ENCODE measurements around the gene TMX3. TPM values are rescaled to one million over a fixed set of nuclear protein-coding genes. Genes with fewer than 3 reads are reported as not detected.

Gene TMX3
- total RNA-seq, 1 experiment from 2014 or later = 39.5 TPM

DNA sequence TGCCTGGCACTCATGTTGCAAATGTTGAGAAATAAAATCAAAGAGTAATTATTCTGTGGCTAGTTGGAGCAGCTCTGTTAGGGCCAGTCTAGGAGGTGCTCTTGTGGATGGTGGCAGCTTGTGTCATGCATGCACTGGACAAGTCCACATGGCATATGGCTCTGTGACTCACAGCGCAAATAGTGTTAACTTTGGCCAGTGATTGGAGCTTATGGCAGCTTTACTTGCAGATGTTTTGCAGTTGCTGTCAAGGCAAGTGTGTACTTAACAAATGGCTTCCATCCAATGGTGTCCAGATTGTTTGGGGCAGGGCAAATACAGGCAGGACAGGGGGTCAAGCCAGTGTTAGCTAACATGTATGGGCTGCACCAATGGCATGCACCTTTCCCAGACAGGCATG lies 26.1 kb upstream of the TMX3 start:
- H2BK20ac ChIP-seq (ENCODE audit: low read depth, low read length, poor library complexity, severe bottlenecking) = no peak overlapping the region
- WGBS (ENCODE audit: extremely low coverage, insufficient read length, low lambda C conversion rate) = no CpG with 5 or more reads among the region's 1 CpG

More for the DNA sequence above, 26.1 kb upstream of the TMX3 start:
- no peak overlapping the region for H2BK5ac ChIP-seq (ENCODE audit: insufficient read length, low read length)
- no peak overlapping the region for H2BK15ac ChIP-seq (ENCODE audit: low read depth, low read length)
- H4K8ac ChIP-seq (replicated peaks; ENCODE audit: insufficient read length, low read depth, low read length) = no peak overlapping the region
- H2BK12ac ChIP-seq (ENCODE audit: insufficient read length, low read depth, low read length) = no peak overlapping the region
- Mint-ChIP-seq H3K27ac (no peak overlapping the region; a peak in 1 of 7 replicates), H3K4me3 (no peak overlapping the region), H3K4me1 (no peaks in the 10 kb centered on the region), H3K36me3 (ENCODE audit: insufficient read depth in 1 of 3, low read depth in 3 of 3) (no peaks in the 10 kb centered on the region), H3K9me3 (no peaks in the 10 kb centered on the region), H3K27me3 (ENCODE audit: low read depth) (no peaks in the 10 kb centered on the region)
- no peak overlapping the region for H3T11ph ChIP-seq (ENCODE audit: low read length)
- no peaks in the 10 kb centered on the region for H3K9me3 ChIP-seq (ENCODE audit: control insufficient read depth, low read depth, low read length)
- no peak overlapping the region for H2AK5ac ChIP-seq (ENCODE audit: insufficient read length, low read length)
- no peak overlapping the region for H3K4me2 ChIP-seq (ENCODE audit: insufficient read depth, insufficient read length, low read length)
- no peaks in the 10 kb centered on the region for H3K79me1 ChIP-seq (ENCODE audit: insufficient read depth, low read depth, low read length, poor library complexity, severe bottlenecking)
- TF ChIP-seq, protein P1, sequence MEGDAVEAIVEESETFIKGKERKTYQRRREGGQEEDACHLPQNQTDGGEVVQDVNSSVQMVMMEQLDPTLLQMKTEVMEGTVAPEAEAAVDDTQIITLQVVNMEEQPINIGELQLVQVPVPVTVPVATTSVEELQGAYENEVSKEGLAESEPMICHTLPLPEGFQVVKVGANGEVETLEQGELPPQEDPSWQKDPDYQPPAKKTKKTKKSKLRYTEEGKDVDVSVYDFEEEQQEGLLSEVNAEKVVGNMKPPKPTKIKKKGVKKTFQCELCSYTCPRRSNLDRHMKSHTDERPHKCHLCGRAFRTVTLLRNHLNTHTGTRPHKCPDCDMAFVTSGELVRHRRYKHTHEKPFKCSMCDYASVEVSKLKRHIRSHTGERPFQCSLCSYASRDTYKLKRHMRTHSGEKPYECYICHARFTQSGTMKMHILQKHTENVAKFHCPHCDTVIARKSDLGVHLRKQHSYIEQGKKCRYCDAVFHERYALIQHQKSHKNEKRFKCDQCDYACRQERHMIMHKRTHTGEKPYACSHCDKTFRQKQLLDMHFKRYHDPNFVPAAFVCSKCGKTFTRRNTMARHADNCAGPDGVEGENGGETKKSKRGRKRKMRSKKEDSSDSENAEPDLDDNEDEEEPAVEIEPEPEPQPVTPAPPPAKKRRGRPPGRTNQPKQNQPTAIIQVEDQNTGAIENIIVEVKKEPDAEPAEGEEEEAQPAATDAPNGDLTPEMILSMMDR (conservative IDR thresholded peaks at IDR 0.05) = no peak
- DNase-seq = no peak
- H3K18ac ChIP-seq (ENCODE audit: insufficient read length, low read depth, low read length) = no peak overlapping the region
- H3K27me3 ChIP-seq (ENCODE audit: insufficient read depth, low read length) = no peaks in the 10 kb centered on the region
- no peak overlapping the region for H4K5ac ChIP-seq (ENCODE audit: insufficient read length, low read depth, low read length)
- H4K20me1 ChIP-seq (ENCODE audit: control insufficient read depth, insufficient read depth, insufficient read length) = no peaks in the 10 kb centered on the region
- no peak overlapping the region; the same call in 1 of the 2 replicates for H3K14ac ChIP-seq (ENCODE audit: insufficient read depth, low read length)
- no peak overlapping the region for H2AFZ ChIP-seq (ENCODE audit: low read length)
- no peak overlapping the region for H3K56ac ChIP-seq (ENCODE audit: insufficient read length, low read depth, low read length)
- H3K79me2 ChIP-seq (ENCODE audit: insufficient read depth, low read length) = no peaks in the 10 kb centered on the region
- H3K27ac ChIP-seq (ENCODE audit: insufficient read length, low read depth, low read length) = no peak overlapping the region
- H3K23ac ChIP-seq (ENCODE audit: insufficient read length, low read depth, low read length) = no peak overlapping the region
- no peak overlapping the region for H3K9ac ChIP-seq (ENCODE audit: extremely low read depth, insufficient read length, low read length)
- no peak overlapping the region for H3K4ac ChIP-seq (ENCODE audit: low read depth, low read length)
- H4K91ac ChIP-seq (ENCODE audit: insufficient read length, low read depth, low read length) = no peak overlapping the region
- H2BK120ac ChIP-seq (ENCODE audit: low read depth, low read length, poor library complexity, severe bottlenecking) = no peak overlapping the region
- no peaks in the 10 kb centered on the region for H3K4me1 ChIP-seq (ENCODE audit: insufficient read depth, low read length)
- H3K23me2 ChIP-seq (ENCODE audit: insufficient read length, low read depth, low read length, poor library complexity, severe bottlenecking) = no peaks in the 10 kb centered on the region
